Stimulated activated CD8-positive, alpha-beta memory T cell treated with anti-CD3 and anti-CD28 coated beads, Interleukin-7, amount 100 ng/mL, for 48 hours (primary cell): ENCODE data around the gene QSOX2.
A peak's percentile ranks its signal among the peaks of the same experiment; 100 is the strongest.

Source experiments
- DNase-seq, 2 donors: peaks; one replicate each; pipeline ENCODE4 v3.0.0-alpha.2; 2020; ENCODE audit warnings: low read depth in 1 of 2; ENCODE audit errors: extremely low read depth in 1 of 2

The QSOX2 gene, protein sequence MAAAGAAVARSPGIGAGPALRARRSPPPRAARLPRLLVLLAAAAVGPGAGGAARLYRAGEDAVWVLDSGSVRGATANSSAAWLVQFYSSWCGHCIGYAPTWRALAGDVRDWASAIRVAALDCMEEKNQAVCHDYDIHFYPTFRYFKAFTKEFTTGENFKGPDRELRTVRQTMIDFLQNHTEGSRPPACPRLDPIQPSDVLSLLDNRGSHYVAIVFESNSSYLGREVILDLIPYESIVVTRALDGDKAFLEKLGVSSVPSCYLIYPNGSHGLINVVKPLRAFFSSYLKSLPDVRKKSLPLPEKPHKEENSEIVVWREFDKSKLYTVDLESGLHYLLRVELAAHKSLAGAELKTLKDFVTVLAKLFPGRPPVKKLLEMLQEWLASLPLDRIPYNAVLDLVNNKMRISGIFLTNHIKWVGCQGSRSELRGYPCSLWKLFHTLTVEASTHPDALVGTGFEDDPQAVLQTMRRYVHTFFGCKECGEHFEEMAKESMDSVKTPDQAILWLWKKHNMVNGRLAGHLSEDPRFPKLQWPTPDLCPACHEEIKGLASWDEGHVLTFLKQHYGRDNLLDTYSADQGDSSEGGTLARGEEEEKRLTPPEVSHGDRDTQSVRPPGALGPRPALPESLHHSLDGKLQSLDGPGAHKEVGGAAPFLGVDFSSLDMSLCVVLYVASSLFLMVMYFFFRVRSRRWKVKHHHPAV

DNA sequence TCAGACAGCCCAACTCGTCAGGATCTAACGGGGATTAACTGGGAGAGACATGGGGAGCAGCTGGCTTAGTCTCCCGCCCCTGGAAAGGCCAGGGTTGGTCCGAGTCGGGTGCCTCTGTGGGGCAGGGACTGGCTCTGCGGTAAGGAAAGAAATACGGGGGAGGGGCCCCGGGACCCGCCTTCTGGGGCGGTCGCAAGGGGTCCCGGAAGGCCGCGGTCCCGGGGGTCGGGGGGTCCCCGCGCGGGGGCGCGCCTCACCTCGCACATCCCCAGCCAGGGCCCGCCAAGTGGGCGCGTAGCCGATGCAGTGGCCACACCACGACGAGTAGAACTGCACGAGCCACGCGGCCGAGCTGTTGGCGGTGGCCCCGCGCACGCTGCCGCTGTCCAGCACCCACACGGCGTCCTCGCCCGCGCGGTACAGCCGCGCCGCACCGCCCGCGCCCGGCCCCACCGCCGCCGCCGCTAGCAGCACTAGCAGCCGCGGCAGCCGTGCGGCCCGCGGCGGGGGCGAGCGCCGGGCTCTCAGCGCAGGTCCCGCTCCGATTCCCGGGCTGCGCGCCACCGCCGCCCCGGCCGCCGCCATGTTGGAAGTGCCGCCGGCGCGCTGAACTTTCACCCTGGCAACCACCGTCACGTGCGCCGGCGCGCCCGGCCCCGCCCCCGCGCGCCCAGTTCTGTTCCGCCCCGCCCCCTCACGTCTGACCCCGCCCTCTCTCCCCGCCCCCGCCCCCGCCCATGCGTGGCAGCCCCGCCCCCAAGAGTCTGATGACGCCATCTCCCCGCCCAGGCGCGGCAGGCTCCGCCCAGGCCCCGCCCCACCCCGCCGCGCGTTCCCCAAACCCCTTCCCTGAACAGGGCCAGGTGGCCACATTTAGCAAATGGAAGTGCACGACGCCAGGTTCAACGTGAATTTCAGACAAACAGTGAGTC is at the start of gene QSOX2:
Gene QSOX2 (minus strand): TSS at position 594 of the 932 bp plus-strand sequence. CDS start 9 bp downstream, at position 585.
- peak; percentile 63 to 68 for DNase-seq

DNA sequence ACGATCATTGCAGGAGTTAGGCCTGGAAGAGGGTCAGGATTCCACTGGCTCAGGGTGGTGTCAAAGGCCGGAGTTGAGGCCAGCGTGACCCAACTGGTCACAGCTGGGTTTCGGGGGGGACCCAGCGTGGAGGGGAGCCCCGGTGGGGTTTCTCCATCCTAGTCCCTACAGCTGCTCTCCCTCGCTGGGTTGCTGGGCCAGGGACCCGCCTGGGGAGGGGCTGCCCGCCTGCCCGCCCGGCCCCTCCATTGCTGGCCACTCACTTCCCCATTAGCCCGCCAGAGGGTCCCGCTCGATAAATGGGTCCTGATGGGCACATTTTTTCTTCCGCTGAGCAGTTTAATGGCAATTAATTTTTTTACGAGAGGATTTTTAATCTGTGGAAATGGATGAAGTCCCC is 49.4 kb upstream of the QSOX2 start:
- DNase-seq, result no peak

DNA sequence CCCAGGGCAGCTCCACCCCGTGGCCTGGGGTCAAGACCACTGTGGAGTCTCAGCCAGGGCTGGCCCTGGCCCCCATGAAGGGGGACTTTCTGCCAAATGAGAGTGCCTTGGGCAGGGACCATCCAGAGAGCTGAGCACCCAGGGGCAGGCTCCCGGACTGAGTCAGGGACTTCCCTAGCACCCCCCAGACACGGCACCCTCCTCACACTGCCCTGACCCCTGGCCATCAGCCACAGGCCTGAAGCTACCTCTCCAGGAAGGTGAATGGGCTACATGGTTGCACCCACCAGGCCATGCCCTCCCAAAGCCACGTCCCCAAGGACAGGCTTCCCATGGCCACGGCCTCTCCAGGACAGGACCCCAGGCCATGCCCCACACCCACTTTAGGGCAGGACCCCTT is 48.8 kb upstream of the QSOX2 start:
- DNase-seq, result no peak

DNA sequence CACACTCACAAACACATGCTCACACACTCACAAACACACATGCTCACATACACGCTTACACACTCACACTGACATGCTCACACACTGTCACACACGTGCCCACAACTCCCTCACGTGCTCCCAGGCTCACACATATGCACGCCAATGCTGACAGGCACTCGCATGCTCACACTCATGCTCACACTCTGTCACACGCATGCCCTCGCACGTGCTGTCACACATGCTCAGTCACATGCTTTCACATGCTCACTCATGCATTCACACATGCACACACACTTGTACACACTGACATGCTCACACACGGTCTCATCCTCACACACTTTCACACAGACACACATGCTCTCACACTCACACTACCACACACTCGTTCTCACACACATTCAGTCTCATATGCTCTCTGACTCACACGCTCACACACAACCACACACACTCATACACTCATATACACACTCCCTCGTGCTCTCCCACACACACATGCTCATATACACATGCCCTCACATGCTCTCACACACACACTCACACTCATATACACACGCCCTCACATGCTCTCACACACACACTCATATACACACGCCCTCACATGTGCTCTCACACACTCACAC is 48.0 kb upstream of the QSOX2 start:
- DNase-seq, result no peak

DNA sequence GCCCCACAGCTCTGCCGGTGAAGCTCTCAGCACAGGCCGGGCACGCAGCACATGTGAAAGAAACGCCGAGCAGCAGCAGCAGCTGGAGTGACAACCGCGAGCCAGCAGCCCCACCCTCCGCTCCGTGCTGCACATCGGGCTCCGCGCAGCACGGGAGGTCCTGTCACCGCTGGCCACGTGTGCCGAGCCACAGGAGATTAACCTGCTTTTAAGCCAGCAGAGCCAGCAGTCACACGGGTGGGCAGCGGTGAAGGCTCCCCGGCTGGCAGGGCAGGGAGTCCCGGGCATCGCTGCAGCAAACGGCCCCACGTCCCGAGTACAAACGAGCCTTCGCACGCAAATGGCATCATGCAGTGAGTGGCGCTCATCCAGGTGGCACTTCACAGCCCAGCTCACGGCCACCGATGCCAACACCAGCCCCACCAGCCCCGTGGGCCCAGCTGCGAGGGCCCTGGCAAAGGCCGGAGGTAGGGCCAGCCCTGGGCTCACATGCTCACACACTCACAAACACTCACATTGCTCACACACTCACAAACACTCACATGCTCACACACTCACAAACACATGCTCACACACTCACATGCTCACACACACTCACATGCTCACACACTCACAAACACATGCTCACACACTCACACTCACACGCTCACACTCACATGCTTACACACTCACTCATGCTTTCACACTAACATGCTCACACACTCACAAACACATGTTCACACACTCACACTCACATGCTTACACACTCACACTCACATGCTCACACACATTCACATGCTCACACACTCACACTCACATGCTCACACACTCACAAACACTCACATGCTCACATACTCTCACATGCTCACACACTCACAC is 47.2 kb upstream of the QSOX2 start:
- DNase-seq, result no peak

DNA sequence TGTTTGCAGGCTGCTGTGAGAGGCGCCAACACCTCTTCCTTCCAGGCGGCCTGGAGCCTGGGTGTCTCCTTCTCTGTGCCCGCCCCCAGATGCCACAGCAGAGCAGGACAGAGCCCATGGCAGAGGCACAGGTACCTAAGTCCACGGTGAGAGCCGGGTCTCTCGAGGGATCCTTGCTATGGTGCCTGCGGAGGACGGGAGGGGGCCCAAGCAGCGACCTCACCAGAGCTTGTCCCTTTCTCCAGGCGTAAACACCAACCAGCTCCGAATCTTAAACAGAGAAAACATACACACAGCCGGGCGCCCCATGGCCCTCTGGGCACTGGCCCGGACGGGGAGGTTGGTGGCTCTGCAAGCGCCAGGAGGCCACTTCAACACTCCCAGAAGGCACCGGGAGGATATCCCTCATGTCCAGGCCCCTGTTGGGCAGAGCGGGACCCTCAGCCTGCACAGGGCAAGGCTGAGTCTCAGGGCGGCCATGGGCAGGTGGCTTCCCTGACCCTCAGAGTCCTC is 46.5 kb upstream of the QSOX2 start:
- no peak for DNase-seq

DNA sequence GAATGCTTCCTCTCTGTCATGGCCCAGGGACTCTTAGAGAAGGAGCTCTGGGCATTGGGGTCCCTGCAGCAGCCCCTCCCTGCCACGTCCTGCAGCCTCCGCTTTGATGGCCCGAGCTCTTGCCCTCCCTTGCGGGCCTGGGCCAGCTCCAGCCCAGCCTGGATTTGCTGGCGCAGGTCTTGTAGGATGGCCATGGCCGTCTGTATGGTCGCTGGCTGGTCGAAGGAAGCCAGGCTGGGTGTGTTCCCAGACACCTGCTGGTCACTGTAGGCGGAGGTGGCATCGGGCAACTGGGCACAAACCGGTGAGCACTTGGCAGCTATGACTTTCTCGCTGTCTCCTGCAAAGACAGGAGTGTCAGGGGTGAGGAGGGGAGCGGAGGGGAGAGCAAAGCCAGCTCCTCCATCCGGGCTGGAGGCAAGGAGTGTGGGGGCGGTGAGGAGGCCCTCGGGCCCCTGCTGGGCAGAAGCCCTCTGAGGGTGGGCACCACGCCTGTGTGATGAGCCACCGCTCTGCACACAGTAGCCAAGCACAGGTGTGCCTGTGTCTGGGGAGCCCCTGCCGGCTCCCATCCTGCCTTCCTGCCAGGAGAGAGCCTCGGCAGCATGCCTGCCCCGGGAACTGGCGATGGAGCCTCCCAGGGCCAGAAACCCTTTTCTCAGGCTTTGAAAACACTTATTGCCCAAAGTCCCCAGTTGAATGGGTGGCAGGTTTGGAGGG is 45.9 kb upstream of the QSOX2 start:
- no peak for DNase-seq

DNA sequence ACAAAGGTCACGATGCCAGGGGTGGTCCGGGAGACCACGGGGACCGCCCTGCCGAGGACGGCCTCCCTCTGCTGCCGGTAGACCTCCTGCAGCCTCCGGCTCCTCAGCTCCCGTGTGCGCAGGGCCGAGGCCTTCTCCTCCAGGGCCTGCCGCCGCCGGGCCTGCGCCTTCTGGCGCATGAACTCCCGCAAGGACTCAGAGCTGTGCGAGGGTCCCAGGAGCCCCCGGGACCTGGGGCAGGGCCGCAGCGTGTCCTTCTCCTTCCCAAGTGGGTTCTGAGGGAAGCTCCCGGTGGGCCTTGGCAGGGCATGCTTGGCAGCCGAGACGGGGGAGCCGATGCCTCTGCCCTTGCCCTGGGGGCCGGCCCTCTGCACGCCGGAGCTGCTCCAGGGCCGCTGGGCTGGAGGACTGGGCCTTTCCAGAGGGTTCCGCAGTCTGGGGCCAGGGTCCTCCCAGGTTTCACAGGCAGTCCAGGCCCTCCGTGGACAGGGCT is 44.9 kb upstream of the QSOX2 start:
- no peak for DNase-seq

DNA sequence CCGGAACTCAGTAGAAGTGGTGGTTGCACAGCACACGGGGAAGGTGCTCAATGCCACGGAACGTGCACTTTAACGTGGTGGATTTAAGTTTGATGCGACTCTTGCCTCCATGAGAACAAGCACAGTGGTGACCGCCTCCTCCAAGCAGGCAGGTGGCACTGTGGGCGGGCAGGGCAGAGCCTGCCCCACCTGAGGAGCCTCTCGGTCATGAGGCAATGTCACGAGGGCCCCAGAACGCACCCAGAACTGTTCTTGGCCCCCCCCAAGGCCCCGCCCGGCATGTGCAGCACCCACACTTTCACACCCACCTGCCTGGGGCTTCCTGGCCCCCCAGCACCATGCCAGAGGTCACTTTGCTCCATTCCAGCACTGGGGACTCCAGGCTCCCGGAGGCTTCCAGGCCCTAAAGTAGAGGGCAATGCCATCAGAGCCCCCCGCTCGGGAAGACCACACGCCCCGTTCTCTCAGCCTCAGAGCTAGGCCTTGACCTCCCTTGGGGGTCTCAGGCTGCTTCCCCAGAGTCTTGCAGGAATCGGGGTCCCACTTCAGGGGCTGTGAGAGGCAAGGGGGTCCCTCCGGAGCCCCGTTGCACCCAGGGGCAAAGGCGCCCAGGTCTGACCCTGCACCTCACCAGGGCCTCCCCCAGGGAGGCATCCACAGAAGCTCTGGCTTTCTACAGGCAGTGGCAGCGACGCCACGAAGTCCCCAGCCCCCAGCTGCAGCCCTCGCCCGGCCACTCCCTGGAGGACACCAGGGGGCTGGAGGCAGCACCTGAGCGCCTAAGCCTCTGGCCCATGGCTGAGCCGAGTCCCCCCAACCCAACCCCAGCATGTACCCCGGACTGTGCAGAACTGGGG is 44.3 kb upstream of the QSOX2 start:
- no peak for DNase-seq

DNA sequence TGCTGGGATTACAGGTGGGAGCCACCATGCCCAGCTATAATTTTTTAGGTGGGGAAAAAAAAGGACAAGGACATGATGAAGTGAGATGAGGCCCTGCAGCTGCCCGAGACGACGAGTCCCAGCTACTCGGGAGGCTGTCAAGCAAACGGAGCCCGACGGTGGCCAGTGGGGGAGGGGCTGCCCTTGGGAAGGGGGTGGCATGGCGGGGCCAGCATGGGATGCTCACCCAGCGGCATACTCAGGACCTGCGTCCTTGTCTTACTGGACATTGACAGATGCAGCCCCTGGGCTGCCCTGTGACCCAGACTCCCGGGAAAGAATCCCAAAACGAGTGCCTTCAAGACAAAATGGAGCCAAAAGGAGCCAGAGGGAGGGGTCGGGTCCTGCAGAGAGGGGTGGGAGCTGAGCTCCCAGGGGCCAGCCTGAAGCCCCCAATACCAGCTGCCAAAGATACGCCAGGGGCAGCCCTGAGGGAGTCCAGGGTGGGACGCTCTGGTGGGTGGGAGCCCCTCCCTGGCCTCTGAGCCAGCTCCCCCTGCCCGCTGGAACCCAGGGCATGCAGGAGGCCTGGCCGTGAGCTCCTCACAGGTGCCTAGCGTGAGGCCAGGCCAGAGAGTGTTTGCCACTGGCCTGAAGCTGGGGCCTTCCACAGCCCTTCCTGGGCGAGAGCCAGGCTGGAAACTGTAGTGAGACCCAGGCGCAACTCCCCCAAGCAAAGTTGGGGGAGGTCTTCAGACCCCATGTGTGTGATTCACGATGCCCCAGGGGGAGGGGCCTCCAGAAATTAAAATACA is 42.5 kb upstream of the QSOX2 start:
- no peak for DNase-seq

DNA sequence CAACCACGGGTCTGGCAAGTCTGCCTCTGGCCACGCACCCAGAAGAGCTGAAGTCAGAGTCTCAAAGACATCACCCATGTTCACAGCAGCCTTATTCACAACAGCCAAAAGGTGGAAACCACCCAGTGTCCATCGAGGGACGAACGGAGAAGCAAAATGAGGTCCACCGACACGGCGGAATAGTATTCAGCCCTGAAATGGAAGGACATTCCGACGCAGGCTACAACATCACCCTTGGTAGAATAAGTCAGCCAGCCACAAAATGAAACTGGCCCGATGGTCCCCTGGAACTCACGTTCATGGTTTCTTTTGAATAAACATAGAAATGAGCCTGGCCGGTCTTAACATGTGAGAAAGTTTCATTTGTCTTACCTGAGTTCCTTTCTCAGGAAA is 41.4 kb upstream of the QSOX2 start:
- no peak for DNase-seq

DNA sequence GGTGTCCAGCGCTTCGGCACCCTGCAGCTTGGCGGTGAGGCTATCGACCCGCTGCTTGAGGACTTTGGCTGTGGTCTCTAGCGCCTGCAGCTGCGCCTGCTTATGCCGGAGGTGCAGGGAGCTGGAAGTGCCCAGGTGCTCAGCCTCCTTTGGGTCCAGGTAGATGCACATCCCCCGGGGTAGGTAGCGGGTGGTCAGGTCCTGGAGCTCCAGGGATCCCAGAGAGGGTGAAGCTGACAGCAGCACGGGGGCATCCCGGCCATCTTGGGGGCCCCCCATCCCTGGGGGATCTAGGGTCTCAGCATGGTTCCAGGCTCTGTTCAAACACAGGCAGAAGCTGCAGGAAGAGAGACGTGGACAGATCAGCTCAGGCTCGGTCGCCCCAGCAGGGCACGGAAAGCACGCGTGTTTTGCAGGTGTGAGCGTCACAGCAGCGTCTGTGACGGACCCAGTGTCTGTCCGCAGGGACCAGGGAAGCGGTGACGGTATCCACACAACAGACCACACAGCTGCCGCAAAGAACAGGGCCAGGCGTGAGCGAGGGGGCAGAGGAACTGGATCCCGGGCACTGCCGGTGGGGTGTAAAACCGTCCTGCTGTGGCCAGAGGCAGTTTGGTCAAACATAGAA is 40.9 kb upstream of the QSOX2 start:
- DNase-seq, result no peak

DNA sequence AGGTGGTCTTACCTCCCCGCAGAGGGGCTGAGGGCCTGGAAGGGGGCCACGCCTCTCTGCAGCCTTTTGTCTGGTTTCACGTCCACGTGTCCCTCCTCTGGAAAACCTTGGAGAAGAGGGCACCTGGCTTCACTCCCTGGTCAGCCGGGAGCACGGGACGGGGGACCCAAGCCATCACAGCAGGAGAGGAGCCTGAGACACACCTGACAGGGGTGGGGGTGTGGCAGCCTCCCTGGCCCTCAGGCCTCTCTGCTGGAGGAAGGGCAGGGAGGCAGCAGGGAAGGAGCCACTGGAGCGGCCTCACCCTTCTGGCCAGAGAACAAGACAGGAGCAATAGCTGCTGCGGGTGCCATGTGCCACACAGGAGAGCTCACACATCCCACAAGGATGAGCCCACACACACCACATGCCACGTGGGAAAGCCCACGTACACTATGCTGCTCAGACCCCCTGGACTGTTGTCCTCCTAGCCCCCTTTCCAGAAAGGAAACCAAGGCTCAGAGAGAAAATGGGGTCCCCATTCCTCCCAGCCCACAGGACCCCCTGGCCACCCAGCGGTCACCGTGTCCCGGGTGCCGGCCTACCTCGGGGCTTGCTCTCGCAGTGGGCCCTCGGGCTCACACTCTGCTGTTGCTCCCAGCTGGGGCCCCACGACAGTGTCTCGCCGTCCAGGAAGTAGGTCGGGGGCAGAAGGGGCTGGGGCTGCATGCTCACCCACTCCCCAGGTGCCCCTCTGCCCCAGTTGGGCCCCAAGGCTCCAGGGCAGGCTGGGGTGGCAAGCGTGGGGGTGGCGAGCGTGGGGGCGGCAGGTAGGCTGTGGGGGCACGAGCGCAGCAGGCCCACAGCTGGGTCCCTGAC is 40.1 kb upstream of the QSOX2 start:
- no peak for DNase-seq

DNA sequence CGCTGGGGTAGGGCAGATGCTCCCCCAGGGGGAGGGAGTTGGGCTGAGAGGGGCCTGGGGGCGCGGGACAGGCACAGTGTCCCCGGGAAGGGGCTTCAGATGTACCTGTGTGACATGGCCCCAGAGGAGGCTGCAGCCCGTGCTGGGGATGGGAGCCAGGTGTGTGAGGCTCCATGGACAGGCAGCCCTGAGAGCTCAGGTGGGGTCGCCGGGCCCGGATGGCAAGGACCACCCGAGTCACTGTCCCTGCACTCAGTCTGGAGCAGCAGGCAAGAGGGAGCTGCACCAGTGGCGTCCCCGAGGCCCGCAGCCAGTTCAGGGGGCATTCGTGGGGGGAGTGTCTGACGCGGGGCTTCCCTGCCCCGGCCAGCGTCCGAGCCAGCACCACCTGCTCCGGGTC is 39.3 kb upstream of the QSOX2 start:
- no peak for DNase-seq

DNA sequence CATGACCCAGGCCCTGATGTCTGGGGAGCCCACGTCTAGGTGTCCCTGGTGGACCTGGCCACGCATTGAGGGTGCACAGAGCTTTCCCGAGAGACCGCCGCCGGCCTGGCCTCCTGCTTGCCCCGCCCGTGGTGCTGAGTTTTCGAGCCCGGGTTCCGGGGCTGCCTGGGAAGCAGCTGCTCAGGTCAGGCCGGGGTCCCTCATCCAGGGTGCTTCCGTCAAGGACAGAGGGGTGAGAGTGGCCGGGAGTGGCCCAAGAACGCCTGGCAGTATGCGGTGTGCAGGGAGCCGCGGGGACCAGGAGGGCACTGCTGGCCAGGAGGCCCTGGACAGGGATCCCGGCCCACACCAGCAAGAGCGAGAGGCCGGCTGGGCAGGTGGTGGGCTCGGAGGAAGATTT is 38.7 kb upstream of the QSOX2 start:
- no peak for DNase-seq
